Keratinocyte (primary cell): ENCODE results near the gene ZNF157.

Experiments
- EZH2 ChIP-seq: IDR thresholded peaks from one replicate; pipeline ENCODE4 v1.6.1; 2012; ENCODE audit warnings: inconsistent platforms, mild to moderate bottlenecking, low read length, moderate library complexity
- TF ChIP-seq, protein P1 (sequence below), 3 experiments: IDR thresholded peaks in 1 of 3; conservative IDR thresholded peaks in 1 of 3; optimal IDR thresholded peaks in 1 of 3; 2 replicates in 2 of 3; 3 replicates in 1 of 3; pipeline versions ENCODE3 to v1.5.1; 2011; ENCODE audit warnings: low read length in 3 of 3, mild to moderate bottlenecking in 3 of 3, moderate library complexity in 2 of 3, control low read depth in 1 of 3, inconsistent platforms in 1 of 3; ENCODE audit not compliant: insufficient read depth in 2 of 3; ENCODE audit errors: extremely low read depth in 1 of 3

DNA sequence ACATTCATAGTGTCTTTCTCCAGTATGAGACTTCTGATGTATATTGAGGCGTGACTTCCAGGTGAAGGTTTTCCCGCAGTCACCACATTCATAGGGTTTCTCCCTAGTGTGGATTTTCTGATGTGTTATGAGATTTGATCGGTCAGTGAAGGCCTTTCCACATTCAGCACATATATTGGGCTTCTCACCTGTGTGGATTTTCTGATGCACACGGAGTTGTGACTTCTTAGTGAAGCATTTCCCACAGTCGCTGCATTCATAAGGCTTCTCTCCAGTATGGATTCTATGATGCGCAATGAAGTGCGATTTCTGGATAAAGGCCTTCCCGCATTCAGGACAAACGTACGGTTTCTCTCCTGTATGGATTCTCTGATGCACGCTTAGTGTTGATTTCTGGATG lies 77.2 kb downstream of the ZNF157 start:
- TF ChIP-seq, protein P1, sequence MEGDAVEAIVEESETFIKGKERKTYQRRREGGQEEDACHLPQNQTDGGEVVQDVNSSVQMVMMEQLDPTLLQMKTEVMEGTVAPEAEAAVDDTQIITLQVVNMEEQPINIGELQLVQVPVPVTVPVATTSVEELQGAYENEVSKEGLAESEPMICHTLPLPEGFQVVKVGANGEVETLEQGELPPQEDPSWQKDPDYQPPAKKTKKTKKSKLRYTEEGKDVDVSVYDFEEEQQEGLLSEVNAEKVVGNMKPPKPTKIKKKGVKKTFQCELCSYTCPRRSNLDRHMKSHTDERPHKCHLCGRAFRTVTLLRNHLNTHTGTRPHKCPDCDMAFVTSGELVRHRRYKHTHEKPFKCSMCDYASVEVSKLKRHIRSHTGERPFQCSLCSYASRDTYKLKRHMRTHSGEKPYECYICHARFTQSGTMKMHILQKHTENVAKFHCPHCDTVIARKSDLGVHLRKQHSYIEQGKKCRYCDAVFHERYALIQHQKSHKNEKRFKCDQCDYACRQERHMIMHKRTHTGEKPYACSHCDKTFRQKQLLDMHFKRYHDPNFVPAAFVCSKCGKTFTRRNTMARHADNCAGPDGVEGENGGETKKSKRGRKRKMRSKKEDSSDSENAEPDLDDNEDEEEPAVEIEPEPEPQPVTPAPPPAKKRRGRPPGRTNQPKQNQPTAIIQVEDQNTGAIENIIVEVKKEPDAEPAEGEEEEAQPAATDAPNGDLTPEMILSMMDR (optimal IDR thresholded peaks at IDR 0.05 in 1 of 3, IDR thresholded peaks at IDR 0.05 in 1 of 3, conservative IDR thresholded peaks at IDR 0.05 in 1 of 3; ENCODE audit: extremely low read depth in 1 of 3, insufficient read depth in 2 of 3, low read length in 3 of 3), result no peak
- TF ChIP-seq EZH2, result no peak
